Trophoblast cell (in vitro differentiated cells and primary cell): ENCODE measurements around the gene CCDC192.

Experiments
- DNase-seq, 2 donors: peaks; one replicate each; pipeline ENCODE4 v3.0.0-alpha.2; 2016
- H2AFZ ChIP-seq: 2 replicates; pipeline ENCODE4 v1.6.1; 2013; ENCODE audit warnings: low read length, moderate library complexity, mild to moderate bottlenecking; ENCODE audit not compliant: insufficient read depth, poor library complexity
- H2AK5ac ChIP-seq: 2 replicates; pipeline ENCODE4 v1.6.1; 2013; ENCODE audit warnings: mild to moderate bottlenecking, low read length
- H2BK120ac ChIP-seq: 2 replicates; pipeline ENCODE4 v1.6.1; 2013; ENCODE audit warnings: low read length, mild to moderate bottlenecking, moderate library complexity; ENCODE audit not compliant: insufficient read depth, poor library complexity
- H2BK12ac ChIP-seq: 2 replicates; pipeline ENCODE4 v1.6.1; 2013; ENCODE audit warnings: mild to moderate bottlenecking, low read length, moderate library complexity
- H2BK5ac ChIP-seq: 2 replicates; pipeline ENCODE4 v1.6.1; 2013; ENCODE audit warnings: low read length, low read depth, moderate library complexity, mild to moderate bottlenecking; ENCODE audit not compliant: poor library complexity
- H3K14ac ChIP-seq: 2 replicates; pipeline ENCODE4 v1.6.1; 2013; ENCODE audit warnings: mild to moderate bottlenecking, low read length
- H3K18ac ChIP-seq: 2 replicates; pipeline ENCODE4 v1.6.1; 2013; ENCODE audit warnings: mild to moderate bottlenecking, low read length
- H3K23ac ChIP-seq: 2 replicates; pipeline ENCODE4 v1.6.1; 2013; ENCODE audit warnings: low read length
- H3K27ac ChIP-seq: 2 replicates; pipeline ENCODE4 v1.5.1; 2013; ENCODE audit warnings: low read depth, mild to moderate bottlenecking, inconsistent platforms, low read length, moderate library complexity
- H3K27me3 ChIP-seq: 2 replicates; pipeline ENCODE4 v1.6.1; 2013; ENCODE audit warnings: inconsistent platforms, mild to moderate bottlenecking, low read length, moderate library complexity; ENCODE audit not compliant: insufficient read depth
- H3K36me3 ChIP-seq, 2 experiments: 1 replicate in 1 of 2; 2 replicates in 1 of 2; pipeline ENCODE4 v1.6.1; 2013; ENCODE audit warnings: low read length in 2 of 2, mild to moderate bottlenecking in 2 of 2, moderate library complexity in 1 of 2; ENCODE audit not compliant: insufficient read depth in 2 of 2, control insufficient read depth in 1 of 2
- H3K4ac ChIP-seq: 2 replicates; pipeline ENCODE4 v1.6.1; 2013; ENCODE audit warnings: low read depth, mild to moderate bottlenecking, low read length, moderate library complexity
- H3K4me1 ChIP-seq, 2 experiments: 1 replicate in 1 of 2; 2 replicates in 1 of 2; pipeline ENCODE4 v1.6.1; 2013; ENCODE audit warnings: low read length in 2 of 2, mild to moderate bottlenecking in 2 of 2, moderate library complexity in 1 of 2; ENCODE audit not compliant: insufficient read depth in 2 of 2, control insufficient read depth in 1 of 2
- H3K4me2 ChIP-seq: 2 replicates; pipeline ENCODE4 v1.6.1; 2013; ENCODE audit warnings: inconsistent platforms, mild to moderate bottlenecking, low read length, moderate library complexity
- H3K4me3 ChIP-seq: 2 replicates; pipeline ENCODE4 v1.5.1; 2013; ENCODE audit warnings: mild to moderate bottlenecking, low read depth, low read length, inconsistent platforms
- H3K79me1 ChIP-seq: one replicate; pipeline ENCODE4 v1.6.1; 2013; ENCODE audit warnings: low read length
- H3K79me2 ChIP-seq: 2 replicates; pipeline ENCODE4 v1.6.1; 2013; ENCODE audit warnings: low read length, mild to moderate bottlenecking; ENCODE audit not compliant: control insufficient read depth, insufficient read depth, poor library complexity
- H3K9ac ChIP-seq: 2 replicates; pipeline ENCODE4 v1.6.1; 2013; ENCODE audit warnings: mild to moderate bottlenecking, low read length
- H3K9me3 ChIP-seq: 2 replicates; pipeline ENCODE4 v1.6.1; 2013; ENCODE audit warnings: low read depth, mild to moderate bottlenecking, control low read depth, inconsistent platforms, low read length; ENCODE audit not compliant: insufficient read depth
- H4K12ac ChIP-seq: 2 replicates; pipeline ENCODE4 v1.6.1; 2013; ENCODE audit warnings: low read depth, mild to moderate bottlenecking, low read length, moderate library complexity
- H4K8ac ChIP-seq: 2 replicates; pipeline ENCODE4 v1.6.1; 2013; ENCODE audit warnings: low read depth, mild to moderate bottlenecking, low read length, moderate library complexity
- H4K91ac ChIP-seq: one replicate; pipeline ENCODE4 v1.6.1; 2013; ENCODE audit warnings: low read depth, mild to moderate bottlenecking, low read length, moderate library complexity
- WGBS: extraction: QIAGEN DNeasy Blood & Tissue Kit; methylation state at CpG from one replicate; pipeline ENCODE4 v1.1.7; 2013; ENCODE audit warnings: missing lambda C conversion rate; ENCODE audit not compliant: insufficient read length, insufficient coverage; ENCODE audit errors: extremely low coverage; 5-methylcytosine and 5-hydroxymethylcytosine counted together

Gene CCDC192

DNA sequence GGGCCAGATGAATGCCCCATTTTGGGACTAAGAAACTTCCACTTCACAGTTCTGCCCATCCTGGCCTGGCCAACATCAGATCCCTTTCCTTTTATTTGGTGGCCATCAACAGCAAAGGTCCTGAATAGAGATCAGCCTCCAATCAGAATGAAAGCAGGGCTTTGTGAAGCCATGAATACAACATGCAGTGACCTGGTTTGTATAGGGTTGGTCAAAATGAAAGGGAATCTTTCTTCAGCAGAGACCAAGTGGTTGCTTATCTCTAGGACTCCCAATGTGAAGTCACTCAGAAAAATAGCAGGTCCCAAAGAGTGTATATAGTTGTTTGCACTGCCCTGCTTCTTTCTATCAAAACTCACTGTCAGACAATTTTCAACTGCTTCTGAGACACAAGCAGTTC is 266.5 kb downstream of the CCDC192 start:
- H3K18ac ChIP-seq = no peak overlapping the region
- H3K23ac ChIP-seq = no peak overlapping the region
- H2BK5ac ChIP-seq = no peak overlapping the region
- H3K4me2 ChIP-seq = no peak overlapping the region
- H3K4ac ChIP-seq = no peak overlapping the region
- H2AFZ ChIP-seq = no peak overlapping the region
- no peak overlapping the region for H2BK12ac ChIP-seq
- H4K12ac ChIP-seq = no peak overlapping the region
- no peak overlapping the region for H3K14ac ChIP-seq
- H3K36me3 ChIP-seq = no peaks in the 10 kb centered on the region
- no peak overlapping the region for H2BK120ac ChIP-seq
- no peak overlapping the region for H3K4me3 ChIP-seq
- H4K91ac ChIP-seq = no peak overlapping the region
- H2AK5ac ChIP-seq = no peak overlapping the region
- no peak overlapping the region for H3K9ac ChIP-seq
- H3K27me3 ChIP-seq = no peaks in the 10 kb centered on the region
- H3K27ac ChIP-seq = no peak overlapping the region
- no peaks in the 10 kb centered on the region for H3K79me1 ChIP-seq
- H4K8ac ChIP-seq = no peak overlapping the region
- no peaks in the 10 kb centered on the region for H3K4me1 ChIP-seq
- H3K79me2 ChIP-seq = no peaks in the 10 kb centered on the region
- H3K9me3 ChIP-seq = peaks cover 2% of the 10 kb centered on the region
- DNase-seq = no peak

DNA sequence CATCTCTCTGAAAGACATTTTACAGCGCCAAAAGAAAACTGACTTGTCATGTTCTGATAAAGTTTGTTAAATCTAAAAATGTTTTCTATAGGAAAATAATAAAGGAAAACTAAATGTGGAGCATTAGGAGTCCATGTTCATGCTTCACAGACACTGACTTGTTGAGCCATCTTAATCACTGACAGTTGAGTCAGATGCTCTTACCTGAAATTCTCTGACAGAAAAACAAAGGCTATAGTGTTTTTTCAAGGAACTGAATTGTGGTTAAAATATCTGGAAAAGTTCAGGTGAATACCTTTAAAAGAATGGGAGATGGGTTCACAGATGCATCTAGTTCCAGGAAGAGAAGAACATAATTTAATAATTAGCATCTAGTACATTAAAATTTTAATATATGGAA is 266.9 kb downstream of the CCDC192 start:
- no CpG with 5 or more reads among the region's 1 CpG for WGBS
- no peak overlapping the region for H4K8ac ChIP-seq

DNA sequence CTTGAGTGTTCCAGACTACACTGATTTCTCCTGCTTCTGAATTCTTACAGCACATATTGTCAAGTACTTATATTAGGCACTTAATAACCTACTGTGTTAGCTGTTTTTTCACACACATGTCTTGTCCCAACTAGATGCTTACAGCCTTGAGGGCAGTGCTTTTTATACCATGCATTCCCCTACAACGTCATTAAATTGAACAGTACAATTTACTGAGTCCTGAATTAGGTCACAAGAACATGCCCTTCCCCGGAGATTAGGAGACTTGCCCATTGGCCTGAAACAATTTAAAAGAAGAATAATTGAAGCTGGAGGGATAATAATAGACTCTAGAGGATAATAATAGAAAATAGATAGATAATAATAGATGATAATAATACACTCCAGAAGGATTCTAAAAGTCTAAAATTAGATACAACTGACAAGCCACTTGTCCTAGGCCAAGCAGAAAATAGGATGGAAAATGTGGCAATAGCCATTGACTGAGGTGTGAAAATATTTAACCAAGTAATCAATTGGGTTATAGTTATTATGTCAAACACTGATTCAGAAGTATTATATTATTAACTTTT is 267.7 kb downstream of the CCDC192 start:
- Histone ChIP-seq H3K79me1 (no peaks in the 10 kb centered on the region), H3K9me3 (peaks cover 2% of the 10 kb centered on the region), H3K27ac (no peak overlapping the region), H3K27me3 (no peaks in the 10 kb centered on the region), H2AFZ (no peak overlapping the region), H3K4me3 (no peak overlapping the region), H3K79me2 (no peaks in the 10 kb centered on the region), H3K36me3 (no peaks in the 10 kb centered on the region), H3K14ac (no peak overlapping the region), H2BK12ac (no peak overlapping the region), H3K4me2 (no peak overlapping the region), H2AK5ac (no peak overlapping the region), H3K9ac (no peak overlapping the region), H4K12ac (no peak overlapping the region), H3K4ac (no peak overlapping the region), H4K8ac (no peak overlapping the region), H4K91ac (no peak overlapping the region), H2BK5ac (no peak overlapping the region), H3K23ac (no peak overlapping the region), H3K4me1 (no peaks in the 10 kb centered on the region), H2BK120ac (no peak overlapping the region), H3K18ac (no peak overlapping the region)
- WGBS = no CpG with 5 or more reads among the region's 2 CpGs
- no peak for DNase-seq

More for the DNA sequence above, 266.9 kb downstream of the CCDC192 start:
- no peak overlapping the region for H4K12ac ChIP-seq
- H3K4me1 ChIP-seq = no peaks in the 10 kb centered on the region
- H3K23ac ChIP-seq = no peak overlapping the region
- H4K91ac ChIP-seq = no peak overlapping the region
- no peak overlapping the region for H3K9ac ChIP-seq
- H2BK5ac ChIP-seq = no peak overlapping the region
- no peak overlapping the region for H3K18ac ChIP-seq
- no peak overlapping the region for H3K4ac ChIP-seq
- no peak overlapping the region for H2AK5ac ChIP-seq
- H3K4me2 ChIP-seq = no peak overlapping the region
- no peaks in the 10 kb centered on the region for H3K27me3 ChIP-seq
- H2BK120ac ChIP-seq = no peak overlapping the region
- no peak overlapping the region for H2AFZ ChIP-seq
- no peaks in the 10 kb centered on the region for H3K79me2 ChIP-seq
- no peak for DNase-seq
- H3K4me3 ChIP-seq = no peak overlapping the region
- H3K14ac ChIP-seq = no peak overlapping the region
- no peaks in the 10 kb centered on the region for H3K79me1 ChIP-seq
- no peak overlapping the region for H2BK12ac ChIP-seq
- H3K27ac ChIP-seq = no peak overlapping the region
- no peaks in the 10 kb centered on the region for H3K36me3 ChIP-seq
- H3K9me3 ChIP-seq = peaks cover 2% of the 10 kb centered on the region

DNA sequence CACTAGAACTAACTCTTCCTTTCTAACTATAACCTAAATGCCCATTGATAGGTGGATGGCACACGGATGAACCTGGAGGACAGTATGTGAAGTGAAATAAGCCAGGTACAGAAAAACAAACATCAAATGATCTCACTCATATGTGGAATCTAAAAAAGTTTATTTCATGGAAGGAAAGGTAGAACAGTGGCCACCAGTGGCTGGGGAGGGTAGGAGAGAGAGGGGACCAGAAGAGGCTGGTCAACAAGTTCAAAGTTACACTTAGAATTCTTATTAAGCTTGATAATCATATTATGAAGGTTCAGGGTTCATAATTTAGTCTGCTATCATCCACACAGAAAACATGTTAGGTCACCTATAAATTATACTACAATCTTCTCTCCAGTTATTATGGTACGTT is 272.8 kb downstream of the CCDC192 start:
- H4K12ac ChIP-seq = no peak overlapping the region
- no peak overlapping the region for H2BK12ac ChIP-seq
- H2BK5ac ChIP-seq = no peak overlapping the region
- no peak overlapping the region for H3K4me2 ChIP-seq
- no peaks in the 10 kb centered on the region for H3K79me2 ChIP-seq
- H3K23ac ChIP-seq = no peak overlapping the region
- H3K27me3 ChIP-seq = no peaks in the 10 kb centered on the region
- no peak overlapping the region for H2AFZ ChIP-seq
- H3K18ac ChIP-seq = no peak overlapping the region
- DNase-seq = no peak
- H3K4me1 ChIP-seq = no peaks in the 10 kb centered on the region
- H4K91ac ChIP-seq = no peak overlapping the region
- H3K4me3 ChIP-seq = no peak overlapping the region
- H4K8ac ChIP-seq = no peak overlapping the region
- no peaks in the 10 kb centered on the region for H3K9me3 ChIP-seq
- no peak overlapping the region for H3K9ac ChIP-seq
- H3K27ac ChIP-seq = no peak overlapping the region
- no peak overlapping the region for H3K14ac ChIP-seq
- WGBS = no CpG with 5 or more reads among the region's 2 CpGs
- H2BK120ac ChIP-seq = no peak overlapping the region
- H3K36me3 ChIP-seq = no peaks in the 10 kb centered on the region
- H3K4ac ChIP-seq = no peak overlapping the region
- H3K79me1 ChIP-seq = no peaks in the 10 kb centered on the region
- no peak overlapping the region for H2AK5ac ChIP-seq
